HEK293 (cell line): Measurements from ENCODE around the gene ETS2.

ENCODE experiments used
- CTCF ChIP-seq: fragments of 450-650 bp; formaldehyde crosslinking; IDR thresholded peaks from 2 replicates; pipeline ENCODE4 v1.5.1; 2016; ENCODE audit warnings: missing biosample characterization, missing genetic modification characterization
- HOXC10 ChIP-seq: sonication (generic); formaldehyde crosslinking; IDR thresholded peaks from 2 replicates; pipeline ENCODE4 v1.8.1; 2023; ENCODE audit warnings: mild to moderate bottlenecking, missing genetic modification reagents
- KLF10 ChIP-seq: fragments of 450-650 bp; IDR thresholded peaks from 2 replicates; pipeline ENCODE4 v1.5.1; 2018; ENCODE audit warnings: missing biosample characterization, mild to moderate bottlenecking, missing genetic modification characterization
- KLF9 ChIP-seq: fragments of 450-650 bp; formaldehyde crosslinking; IDR thresholded peaks from 2 replicates; pipeline ENCODE4 v1.5.1; 2016; ENCODE audit warnings: missing biosample characterization, missing genetic modification characterization, low read depth
- MEIS1 ChIP-seq: sonication (generic); formaldehyde crosslinking; IDR thresholded peaks from 2 replicates; pipeline ENCODE4 v1.8.1; 2022; ENCODE audit warnings: missing genetic modification reagents, mild to moderate bottlenecking, borderline replicate concordance
- SP2 ChIP-seq: fragments of 450-650 bp; formaldehyde crosslinking; IDR thresholded peaks from 2 replicates; pipeline ENCODE4 v1.5.1; 2016; ENCODE audit warnings: missing biosample characterization, missing genetic modification characterization
- ZBTB21 ChIP-seq: fragments of 450-650 bp; formaldehyde crosslinking; IDR thresholded peaks from 2 replicates; pipeline ENCODE4 v1.5.1; 2017; ENCODE audit warnings: missing biosample characterization, missing genetic modification characterization
- ZNF223 ChIP-seq: fragments of 450-650 bp; formaldehyde crosslinking; IDR thresholded peaks from 2 replicates; pipeline ENCODE4 v1.5.1; 2016; ENCODE audit warnings: missing biosample characterization, missing genetic modification characterization
- ZNF530 ChIP-seq: fragments of 450-650 bp; formaldehyde crosslinking; IDR thresholded peaks from 2 replicates; pipeline ENCODE4 v1.5.1; 2016; ENCODE audit warnings: low read depth, missing biosample characterization, missing genetic modification characterization
- ZSCAN23 ChIP-seq: fragments of 450-650 bp; formaldehyde crosslinking; IDR thresholded peaks from 2 replicates; pipeline ENCODE4 v1.5.1; 2016; ENCODE audit warnings: missing biosample characterization, missing genetic modification characterization

- TF ChIP-seq SP2 (tag by site-specific recombination) (no peak), HOXC10 (no peak), MEIS1 (CRISPR knock-in tag) (no peak), CTCF (tag by site-specific recombination) (no peak), ZBTB21 (tag by site-specific recombination) (no peak), ZSCAN23 (tag by site-specific recombination) (no peak), ZNF530 (tag by site-specific recombination) (no peak), KLF9 (tag by site-specific recombination) (no peak), KLF10 (tag by site-specific recombination) (no peak), ZNF223 (no peak)
These were observed 46.3 kb upstream of the ETS2 start for GRCh38 chr21:38759413-38759812.
